HG03064 (cell line): ENCODE data around the gene HCN3.
"Not testable (repeated sequence)": the region's sequence is repeated elsewhere in the genome, so short reads cannot be mapped to it uniquely, and the experiment has no call there.

ENCODE experiments used
- ATAC-seq: cut with Tn5 transposase; IDR thresholded peaks from one replicate; pipeline ENCODE4 v1.9.1; 2021; ENCODE audit warnings: low read depth; ENCODE audit not compliant: unreplicated experiment

Gene HCN3

GRCh38 chr1:155328856-155329255, 51.6 kb downstream of the HCN3 start:
- not testable (repeated sequence) for ATAC-seq

GRCh38 chr1:155329980-155330598, 52.8 kb downstream of the HCN3 start:
- no peak for ATAC-seq

GRCh38 chr1:155334962-155335361, 57.7 kb downstream of the HCN3 start:
- ATAC-seq: no peak
